Smooth muscle cell (in vitro differentiated cells): ENCODE data around the gene BAZ1B. TPM values are rescaled to one million over a fixed set of nuclear protein-coding genes. Genes with fewer than 3 reads are reported as not detected.

Experiments
- DNase-seq: peaks from one replicate; lab custom pipeline; 2025; ENCODE audit not compliant: unreplicated experiment; lab: John Stamatoyannopoulos, UW
- H2AFZ ChIP-seq: fragments of 200-600 bp; sonication (generic); 2 replicates; pipeline ENCODE4 v1.6.0; 2016; ENCODE audit warnings: antibody characterized with exemption, low read depth, mild to moderate bottlenecking
- H3F3A ChIP-seq: fragments of 200-600 bp; sonication (generic); 2 replicates; pipeline ENCODE4 v1.6.0; 2017; ENCODE audit warnings: antibody characterized with exemption, low read depth
- H3K27ac ChIP-seq: fragments of 200-600 bp; sonication (generic); 2 replicates; pipeline ENCODE4 v1.5.1; 2016; ENCODE audit warnings: low read depth, mild to moderate bottlenecking
- H3K27me3 ChIP-seq: fragments of 200-600 bp; sonication (generic); 2 replicates; pipeline ENCODE4 v1.6.1; 2016; ENCODE audit warnings: low read depth, mild to moderate bottlenecking
- H3K36me3 ChIP-seq: fragments of 200-600 bp; sonication (generic); 2 replicates; pipeline ENCODE4 v1.5.1; 2016; ENCODE audit warnings: low read depth
- H3K4me1 ChIP-seq: fragments of 200-600 bp; sonication (generic); 2 replicates; pipeline ENCODE4 v1.5.1; 2016; ENCODE audit warnings: low read depth
- H3K4me2 ChIP-seq: fragments of 200-600 bp; sonication (generic); 2 replicates; pipeline ENCODE4 v1.6.0; 2016; ENCODE audit warnings: mild to moderate bottlenecking
- H3K4me3 ChIP-seq: fragments of 200-600 bp; sonication (generic); 2 replicates; pipeline ENCODE4 v1.5.1; 2016; ENCODE audit warnings: mild to moderate bottlenecking
- H3K79me2 ChIP-seq: fragments of 200-600 bp; sonication (generic); 2 replicates; pipeline ENCODE4 v1.6.0; 2016; ENCODE audit warnings: low read depth, mild to moderate bottlenecking
- H3K9ac ChIP-seq: fragments of 200-600 bp; sonication (generic); 2 replicates; pipeline ENCODE4 v1.6.0; 2016; ENCODE audit warnings: low read depth
- H3K9me3 ChIP-seq: fragments of 200-600 bp; sonication (generic); replicated peaks from 2 replicates; pipeline ENCODE4 v1.5.1; 2016; ENCODE audit warnings: low read depth
- H4K20me1 ChIP-seq: fragments of 200-600 bp; sonication (generic); 2 replicates; pipeline ENCODE4 v1.6.0; 2016; ENCODE audit warnings: low read depth
- CTCF ChIP-seq: fragments of 200-600 bp; sonication (generic); IDR thresholded peaks from 2 replicates; pipeline ENCODE4 v1.5.1; 2017; ENCODE audit warnings: borderline replicate concordance, mild to moderate bottlenecking, antibody characterized with exemption; ENCODE audit not compliant: insufficient read depth, poor library complexity, severe bottlenecking
- WGBS: methylation state at CpG from one replicate; pipeline ENCODE4 v1.1.7; 2016; ENCODE audit warnings: low lambda C conversion rate; 5-methylcytosine and 5-hydroxymethylcytosine counted together
- polyA plus RNA-seq: library from polyadenylated mRNA; unstranded; fragments of >200 nt; fragmentation: Nextera tagmentation; extraction: Ambion mirVana; gene quantifications from 2 replicates; pipeline ENCODE4 v1.2.1, GENCODE V29; 2016
- total RNA-seq: library from RNA; depleted of rRNA; stranded (reverse); fragments of >200 nt; gene quantifications from 2 replicates; pipeline ENCODE4 v1.2.3, GENCODE V29; 2014

BAZ1B gene
- total and polyA plus RNA-seq, 2 experiments from 2014 or later, result 20.1 to 43.9 TPM

GRCh38 chr7:73565675-73566340 is 43.7 kb upstream of the BAZ1B start:
- no peak overlapping the region for H3K4me2 ChIP-seq
- no peaks in the 10 kb centered on the region for H3K36me3 ChIP-seq

GRCh38 chr7:73560109-73560835 is 38.2 kb upstream of the BAZ1B start:
- Histone ChIP-seq H2AFZ (no peak overlapping the region), H3K36me3 (no peaks in the 10 kb centered on the region), H3K9ac (no peak overlapping the region), H3K4me1 (peaks cover 9% of the 10 kb centered on the region), H3K9me3 (no peaks in the 10 kb centered on the region), H3K4me2 (no peak overlapping the region), H3F3A (peaks cover 11% of the 10 kb centered on the region), H3K27me3 (no peaks in the 10 kb centered on the region), H3K27ac (no peak overlapping the region), H3K79me2 (peaks cover 16% of the 10 kb centered on the region), H4K20me1 (peaks cover 16% of the 10 kb centered on the region), H3K4me3 (no peak overlapping the region)
- TF ChIP-seq CTCF, result no peak
- WGBS, result 71% methylated on average over 11 of the region's 11 CpGs
- DNase-seq, result no peak

More at GRCh38 chr7:73565675-73566340, 43.7 kb upstream of the BAZ1B start:
- 87% methylated on average over 7 of the region's 7 CpGs for WGBS
- H3F3A ChIP-seq, result peaks cover 26% of the 10 kb centered on the region
- peaks cover 25% of the 10 kb centered on the region for H4K20me1 ChIP-seq
- no peak overlapping the region for H3K4me3 ChIP-seq
- H3K9me3 ChIP-seq, result no peaks in the 10 kb centered on the region
- no peaks in the 10 kb centered on the region for H3K79me2 ChIP-seq
- TF ChIP-seq CTCF, result no peak
- H3K27ac ChIP-seq, result no peak overlapping the region
- H3K9ac ChIP-seq, result no peak overlapping the region
- H3K4me1 ChIP-seq, result no peaks in the 10 kb centered on the region
- H3K27me3 ChIP-seq, result no peaks in the 10 kb centered on the region
- H2AFZ ChIP-seq, result no peak overlapping the region
- no peak for DNase-seq

GRCh38 chr7:73557397-73558257 is 35.5 kb upstream of the BAZ1B start, which contains the start of gene BCL7B:
Gene BCL7B, minus strand, starts transcription at chr7:73557690. Its CDS starts 112 bp downstream, at chr7:73557578.
- no peak for TF ChIP-seq CTCF
- Histone ChIP-seq H3F3A (peaks cover 11% of the 10 kb centered on the region), H3K27me3 (no peaks in the 10 kb centered on the region), H3K9me3 (no peaks in the 10 kb centered on the region), H3K4me2 (peak within 1 kb of the TSS; percentile 97), H3K79me2 (peaks cover 42% of the 10 kb centered on the region), H3K9ac (peak within 1 kb of the TSS; percentile 99), H3K4me3 (peak within 1 kb of the TSS; percentile 99), H4K20me1 (peaks cover 38% of the 10 kb centered on the region), H2AFZ (peak within 1 kb of the TSS; percentile 94), H3K36me3 (no peaks in the 10 kb centered on the region), H3K27ac (peak within 1 kb of the TSS; percentile 100), H3K4me1 (peaks cover 9% of the 10 kb centered on the region)
- WGBS, result 14% methylated on average over 35 of the region's 83 CpGs
- DNase-seq, result peak; percentile 63
